ENCODE data around the gene SLC18A2.
"Not testable (repeated sequence)": the region's sequence is repeated elsewhere in the genome, so short reads cannot be mapped to it uniquely, and the experiment has no call there.

SLC18A2 gene

DNA sequence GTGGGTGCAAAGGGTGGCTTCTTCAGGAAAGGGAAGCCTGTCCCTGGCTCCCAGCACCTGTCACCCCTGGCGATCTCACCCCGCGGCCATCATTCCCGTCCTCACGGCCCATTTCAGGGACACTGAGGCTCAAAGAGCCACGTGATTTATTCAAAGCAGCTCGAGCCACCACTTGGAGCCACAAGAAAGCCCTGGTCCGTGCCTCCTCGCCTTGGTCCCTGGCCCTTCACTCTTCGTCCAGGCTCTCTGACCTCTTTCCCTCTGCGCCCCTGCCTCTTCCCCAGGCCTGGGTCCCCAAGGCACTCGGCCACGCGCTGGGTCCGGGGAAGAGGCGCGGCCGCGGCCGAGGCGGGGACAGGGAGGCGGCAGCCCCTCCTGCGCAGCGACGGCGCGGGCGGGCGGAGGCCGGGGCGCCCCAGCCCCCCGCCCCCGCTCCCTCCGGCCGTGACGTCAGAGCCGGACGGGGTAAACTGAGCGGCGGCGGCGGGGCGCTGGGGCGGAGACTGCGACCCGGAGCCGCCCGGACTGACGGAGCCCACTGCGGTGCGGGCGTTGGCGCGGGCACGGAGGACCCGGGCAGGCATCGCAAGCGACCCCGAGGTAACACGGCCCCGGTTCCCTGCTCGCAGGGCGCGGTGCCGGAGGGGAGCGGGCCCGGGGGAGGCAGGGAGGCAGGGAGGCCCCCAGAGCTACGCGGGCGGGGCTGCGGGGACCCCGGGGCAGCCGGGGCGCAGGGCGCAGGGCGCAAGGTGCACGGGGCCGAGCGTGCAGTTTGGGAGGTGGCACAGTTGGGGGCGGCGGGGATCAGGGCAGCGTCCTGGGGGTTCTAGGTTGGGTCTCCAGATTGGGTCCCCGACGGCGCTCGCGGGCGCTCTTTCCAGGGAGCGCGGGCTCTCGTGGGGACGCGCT lies at the start of gene SLC18A2:
TSS of gene SLC18A2 (plus strand) at position 494 of the 909 bp plus-strand sequence. CDS start 580 bp downstream, outside the sequence.
- DNase-seq (ENCODE audit: low read depth in 2 of 2) = no peak

DNA sequence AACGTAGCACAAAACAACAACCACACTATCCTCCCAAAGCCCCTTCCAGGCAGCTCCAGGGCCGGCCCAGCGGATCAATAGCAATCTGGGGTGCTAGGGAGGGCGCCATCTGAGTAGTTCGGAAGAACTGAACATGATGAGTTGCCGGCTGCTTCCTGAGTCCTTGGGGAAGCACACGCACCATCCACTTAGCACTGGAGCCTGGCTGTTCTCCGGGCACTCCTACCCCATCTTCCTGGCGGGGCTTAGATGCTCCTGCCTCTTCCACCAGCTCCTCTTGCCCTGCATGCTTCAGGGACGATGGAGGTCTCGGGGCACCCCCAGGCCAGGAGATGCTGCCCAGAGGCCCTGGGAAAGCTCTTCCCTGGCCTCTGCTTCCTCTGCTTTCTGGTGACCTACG lies 43.7 kb upstream of the SLC18A2 start, which contains the start of gene KCNK18:
TSS of gene KCNK18 (plus strand) at position 301 of the 400 bp plus-strand sequence. CDS start at position 301, 0 bp downstream.
- no peak for DNase-seq (ENCODE audit: low read depth in 2 of 2)

DNA sequence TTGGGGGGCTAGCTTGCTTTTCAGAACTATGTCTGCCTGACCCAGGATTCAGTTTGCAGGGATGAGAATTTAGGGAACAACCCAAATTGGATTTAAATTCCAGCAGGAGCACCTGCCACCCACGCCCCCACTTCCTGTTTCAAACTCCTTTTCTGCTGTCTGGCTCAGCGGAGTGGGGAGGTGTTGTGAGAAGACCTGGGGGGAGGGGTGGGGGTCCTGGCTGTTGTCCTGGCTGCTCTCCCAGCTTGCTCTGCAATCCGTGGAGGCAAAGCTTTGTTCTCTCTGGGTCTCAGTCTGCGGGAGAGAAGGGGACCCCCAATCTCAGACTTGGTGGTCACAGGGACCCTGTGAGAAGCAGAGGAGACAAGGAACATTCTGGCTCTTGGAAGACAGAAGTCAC lies 42.8 kb upstream of the SLC18A2 start:
- no peak for DNase-seq (ENCODE audit: low read depth in 2 of 2)

DNA sequence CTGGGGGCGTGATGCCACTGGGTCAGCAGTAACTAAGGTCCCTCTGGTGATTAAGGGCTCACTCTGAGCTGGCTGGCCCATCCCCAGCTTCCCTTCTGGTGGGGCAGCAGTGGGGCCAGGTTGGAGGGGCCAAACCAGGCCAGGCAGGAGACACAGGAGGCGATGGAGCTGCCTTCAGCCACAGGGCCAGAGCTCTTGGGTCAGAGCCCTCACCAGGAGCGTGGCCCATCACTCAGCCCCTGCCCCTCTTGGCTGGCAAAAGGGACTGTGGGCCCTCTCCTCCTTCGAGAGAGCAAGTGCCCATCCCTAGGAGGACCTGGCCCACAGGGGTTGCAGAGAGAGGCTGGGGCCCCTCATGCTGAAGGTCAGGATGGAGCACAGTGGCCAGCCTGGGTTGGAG lies 39.1 kb upstream of the SLC18A2 start:
- DNase-seq (ENCODE audit: low read depth in 2 of 2) = no peak

DNA sequence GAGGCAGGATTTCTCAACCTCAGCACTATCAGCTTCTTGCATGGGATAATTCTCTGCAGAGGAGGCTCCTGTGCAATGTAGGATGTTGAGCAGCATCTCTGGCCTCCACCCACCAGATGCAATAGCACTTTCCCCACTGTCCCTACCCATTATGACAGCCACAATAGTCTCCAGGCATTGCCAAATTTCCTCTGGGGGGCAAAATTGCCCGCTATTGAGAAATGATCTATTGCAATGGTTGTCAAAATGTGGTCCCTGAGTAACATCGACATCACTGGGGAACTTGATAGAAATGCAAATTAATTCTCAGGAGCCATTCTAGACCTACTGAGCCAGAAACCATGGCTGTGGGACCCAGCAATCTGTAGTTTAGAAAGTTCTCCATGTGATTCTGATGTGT lies 36.6 kb upstream of the SLC18A2 start:
- no peak for DNase-seq (ENCODE audit: low read depth in 2 of 2)

DNA sequence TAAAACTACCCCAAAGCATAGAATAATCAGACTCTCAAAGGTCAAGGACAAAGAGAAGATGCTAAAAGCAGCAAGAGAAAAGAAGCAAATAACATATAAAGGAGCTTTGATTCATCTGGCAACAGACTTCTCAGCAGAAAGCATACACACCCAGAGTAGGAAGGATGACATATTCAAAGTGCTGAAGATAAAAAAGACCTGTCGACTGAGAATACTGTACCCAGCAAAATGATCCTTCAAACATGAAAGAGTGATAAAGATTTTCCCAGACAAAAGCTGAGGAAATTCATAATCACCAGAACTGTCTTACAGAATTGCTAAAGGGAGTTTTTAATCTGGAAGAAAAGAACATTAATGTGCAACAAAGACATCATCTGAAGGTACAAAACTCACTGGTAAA lies 28.7 kb upstream of the SLC18A2 start:
- DNase-seq (ENCODE audit: low read depth in 2 of 2) = no peak

DNA sequence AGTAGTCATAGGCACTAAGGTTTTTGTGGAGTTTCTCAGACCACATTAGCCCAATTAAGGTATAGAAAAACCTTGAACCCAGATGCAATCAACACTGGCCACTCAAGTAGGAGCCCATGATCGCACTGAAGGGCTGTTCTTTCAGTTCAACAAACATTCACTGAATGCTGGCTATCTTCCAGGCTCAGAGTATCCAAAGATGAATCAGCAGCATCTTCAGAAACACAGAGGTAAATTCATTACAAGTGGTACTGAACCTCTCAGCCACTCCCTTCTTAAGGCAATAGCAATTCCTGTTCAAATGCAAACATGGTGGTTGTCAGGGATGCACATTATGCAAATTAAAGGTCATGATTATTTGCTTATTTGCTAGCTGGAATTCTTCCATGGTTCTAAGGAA lies 26.5 kb upstream of the SLC18A2 start:
- no peak for DNase-seq (ENCODE audit: low read depth in 2 of 2)

DNA sequence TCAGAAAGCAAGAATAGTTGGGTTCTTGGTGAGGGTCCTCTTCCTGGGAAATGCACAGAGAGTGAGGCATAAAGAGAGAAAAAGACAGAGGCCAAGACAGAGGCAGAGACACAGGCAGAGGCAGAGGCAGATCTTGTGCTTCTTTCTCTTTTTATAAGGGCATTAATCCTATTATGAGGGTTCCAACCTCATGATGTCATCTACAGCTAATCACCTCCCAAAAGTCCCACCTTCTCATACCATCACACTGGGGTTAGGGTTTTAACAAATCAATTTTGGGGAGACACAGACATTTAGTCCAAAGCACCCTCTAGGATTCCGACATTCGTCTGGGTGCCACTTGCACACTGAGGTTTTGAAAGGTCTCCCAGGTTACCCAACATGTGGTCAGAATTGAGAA lies 25.8 kb upstream of the SLC18A2 start:
- DNase-seq (ENCODE audit: low read depth in 2 of 2) = no peak

DNA sequence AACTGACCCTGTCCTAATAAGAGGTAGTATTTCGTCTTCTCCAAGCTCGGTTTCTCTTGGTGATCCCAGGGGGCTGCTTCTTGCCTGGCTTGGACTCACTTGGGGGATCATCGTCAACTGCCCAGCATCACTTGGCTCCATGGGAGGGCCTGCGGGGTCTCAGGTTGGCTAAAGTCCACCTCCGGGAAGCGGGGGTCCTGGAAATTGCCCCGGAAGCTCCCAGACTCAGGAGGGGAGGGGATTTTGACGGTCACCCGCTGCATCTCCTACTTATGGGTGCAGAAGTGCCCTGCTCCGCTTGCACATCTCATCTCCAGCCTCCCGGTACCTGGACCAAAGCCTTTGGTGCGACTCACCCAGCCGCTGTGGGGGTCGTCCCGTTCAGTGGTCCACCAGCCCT lies 24.9 kb upstream of the SLC18A2 start:
- DNase-seq (ENCODE audit: low read depth in 2 of 2) = no peak

DNA sequence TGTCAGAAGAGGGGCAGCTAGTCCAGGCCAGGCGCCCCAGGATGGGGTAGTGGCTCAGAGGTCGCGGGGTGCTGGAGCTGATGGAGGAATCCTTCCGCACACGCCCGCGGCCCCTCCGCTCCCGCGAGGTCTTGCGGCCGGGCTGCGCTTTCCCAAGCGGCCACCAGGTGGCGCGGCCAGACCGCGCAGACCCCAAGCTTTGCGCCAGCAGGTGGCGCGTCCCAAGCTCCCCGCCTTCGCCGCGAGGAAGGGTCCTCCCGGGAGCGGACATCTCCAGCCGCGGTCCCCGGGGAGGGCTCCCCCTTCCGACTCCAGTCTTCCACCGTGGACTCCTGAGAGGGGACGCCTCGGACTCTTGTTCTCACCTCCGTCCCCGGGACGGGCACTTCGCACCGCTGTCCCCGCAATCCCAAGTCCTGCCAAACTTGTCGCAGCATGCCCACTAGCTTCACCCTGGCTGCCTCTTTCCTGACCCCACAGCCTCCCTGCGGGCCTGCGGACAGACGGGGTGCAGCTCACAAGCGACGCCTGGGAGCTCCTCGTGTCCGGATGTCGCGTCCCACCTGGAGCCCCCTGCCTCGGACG lies 24.2 kb upstream of the SLC18A2 start:
- DNase-seq (ENCODE audit: low read depth in 2 of 2) = peak; percentile 34 to 52

DNA sequence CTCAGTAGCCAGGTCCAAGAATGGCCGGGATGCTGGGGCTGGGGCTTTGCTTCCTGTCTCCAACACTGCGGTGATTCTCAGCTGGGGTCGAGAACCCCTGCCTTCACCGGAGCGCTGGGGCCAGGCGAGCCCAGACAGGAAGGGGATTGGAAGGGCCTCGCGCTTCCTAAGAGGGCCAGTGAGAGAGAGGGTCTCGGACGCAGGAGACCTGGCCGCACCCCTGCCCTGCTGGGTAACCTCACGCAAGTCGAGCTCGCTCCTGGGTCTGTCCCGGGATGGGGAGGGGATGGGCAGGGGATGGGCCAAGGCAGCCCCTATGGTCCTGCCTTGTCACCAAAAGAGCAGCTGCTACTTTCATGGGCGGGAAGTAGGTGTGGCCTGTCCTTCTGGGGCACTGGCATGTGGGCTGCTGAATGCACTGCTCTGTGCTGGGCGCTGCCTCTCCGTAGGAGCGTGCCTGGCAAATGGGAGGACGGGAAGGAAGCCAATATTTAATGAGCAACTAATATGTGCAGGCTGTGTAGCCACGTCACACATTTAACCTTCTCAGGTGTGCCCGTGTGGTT lies 23.6 kb upstream of the SLC18A2 start:
- DNase-seq (ENCODE audit: low read depth in 2 of 2) = no peak

DNA sequence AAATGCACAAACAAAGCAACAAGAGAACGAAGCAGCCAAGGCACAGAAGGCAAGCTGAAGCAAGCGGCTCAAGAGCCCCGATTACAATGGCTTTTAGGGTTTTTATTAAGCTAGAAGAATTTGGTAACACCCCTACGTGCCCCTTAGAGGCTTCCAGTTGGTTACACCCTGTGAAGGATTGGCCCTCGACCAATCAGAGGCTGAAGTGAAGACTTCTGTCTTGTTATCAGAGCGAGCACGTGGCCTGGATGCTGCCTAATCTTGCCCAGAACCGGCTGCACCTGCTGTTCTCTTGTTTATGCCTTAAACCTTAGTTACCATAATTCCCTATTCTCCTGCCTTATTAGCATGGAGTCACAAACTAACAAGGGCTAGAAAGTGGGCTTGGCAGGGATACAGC lies 22.3 kb upstream of the SLC18A2 start:
- DNase-seq (ENCODE audit: low read depth in 2 of 2) = no peak

DNA sequence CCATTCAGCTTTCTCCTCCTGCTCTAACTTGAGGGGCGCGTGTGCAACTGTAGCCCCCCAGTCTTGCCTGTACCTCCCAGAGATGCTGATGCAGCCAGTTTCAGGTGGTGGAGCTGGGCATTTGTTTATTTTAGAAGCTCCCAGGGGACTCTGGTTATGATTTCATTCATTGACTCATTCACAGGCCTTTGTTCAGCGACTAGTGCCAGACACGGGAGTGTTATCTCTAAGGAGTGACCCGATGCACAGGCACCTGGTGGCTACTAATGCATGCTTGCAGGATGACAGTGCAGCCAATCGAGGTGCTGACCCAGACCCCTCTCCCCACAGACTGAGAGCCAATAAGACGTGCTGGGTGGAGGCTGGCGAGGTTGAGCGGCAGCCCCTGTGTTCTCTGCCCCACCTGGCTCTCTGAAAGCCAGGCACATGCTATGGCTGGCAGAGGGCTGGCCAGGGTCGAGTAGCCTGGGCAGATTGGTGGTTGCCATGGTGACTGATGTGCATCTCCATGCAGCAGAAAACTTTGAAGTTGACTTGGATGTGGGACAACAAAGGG lies 19.7 kb upstream of the SLC18A2 start:
- no peak for DNase-seq (ENCODE audit: low read depth in 2 of 2)

DNA sequence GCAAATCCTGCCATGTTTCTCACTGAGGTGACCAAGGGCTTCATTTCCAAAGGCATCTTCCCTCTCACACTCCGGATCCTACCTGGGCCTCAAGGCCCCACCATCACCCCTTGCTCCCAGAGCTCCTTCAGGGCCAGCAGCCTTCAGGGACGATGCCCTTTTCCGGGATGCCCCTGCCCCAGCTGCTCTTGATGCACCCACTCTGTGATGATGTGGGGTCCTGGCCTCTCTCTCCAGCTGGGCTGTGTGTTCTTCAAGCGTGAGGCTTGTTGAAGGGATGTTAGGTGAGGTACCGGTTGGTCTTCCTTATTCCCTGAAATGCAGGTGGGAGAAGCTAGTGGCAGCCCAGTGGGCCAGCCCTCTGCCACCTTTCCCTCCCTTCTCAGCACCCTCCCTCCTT lies 18.4 kb upstream of the SLC18A2 start:
- DNase-seq (ENCODE audit: low read depth in 2 of 2) = no peak

DNA sequence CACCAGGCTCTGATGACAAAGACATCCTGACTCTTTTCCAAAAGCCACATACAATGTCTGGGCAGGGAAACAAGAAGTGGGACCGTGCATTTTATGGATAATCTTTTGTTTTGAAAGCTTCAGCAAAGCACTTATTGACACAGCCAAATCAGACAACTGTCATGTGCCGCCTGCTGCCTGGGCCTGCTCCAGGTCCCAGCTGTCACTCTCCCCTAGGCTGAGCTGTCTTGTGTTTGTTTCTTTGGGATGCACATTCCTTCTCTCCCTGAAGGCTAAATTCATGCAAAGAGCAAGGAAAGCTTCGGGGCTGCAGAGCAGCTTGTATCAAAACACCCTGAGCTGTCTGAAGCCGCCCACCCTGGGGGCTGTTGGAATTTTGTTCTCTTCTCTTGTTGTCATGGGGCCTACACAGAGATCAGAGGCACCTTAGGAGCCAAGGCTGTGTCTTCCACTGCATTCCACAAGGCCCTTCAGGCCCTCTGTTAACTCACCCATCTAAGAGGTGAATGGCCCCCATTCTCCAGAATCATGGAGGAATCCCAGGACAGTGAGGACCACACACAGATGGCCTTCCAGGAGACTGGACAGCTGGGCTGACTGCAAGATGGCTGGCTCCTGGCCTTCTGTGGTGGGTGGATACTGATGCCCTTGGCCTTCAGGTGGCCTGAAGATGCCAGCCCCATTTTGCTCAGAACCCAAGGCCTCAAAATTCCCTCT lies 17.8 kb upstream of the SLC18A2 start:
- no peak for DNase-seq (ENCODE audit: low read depth in 2 of 2)

DNA sequence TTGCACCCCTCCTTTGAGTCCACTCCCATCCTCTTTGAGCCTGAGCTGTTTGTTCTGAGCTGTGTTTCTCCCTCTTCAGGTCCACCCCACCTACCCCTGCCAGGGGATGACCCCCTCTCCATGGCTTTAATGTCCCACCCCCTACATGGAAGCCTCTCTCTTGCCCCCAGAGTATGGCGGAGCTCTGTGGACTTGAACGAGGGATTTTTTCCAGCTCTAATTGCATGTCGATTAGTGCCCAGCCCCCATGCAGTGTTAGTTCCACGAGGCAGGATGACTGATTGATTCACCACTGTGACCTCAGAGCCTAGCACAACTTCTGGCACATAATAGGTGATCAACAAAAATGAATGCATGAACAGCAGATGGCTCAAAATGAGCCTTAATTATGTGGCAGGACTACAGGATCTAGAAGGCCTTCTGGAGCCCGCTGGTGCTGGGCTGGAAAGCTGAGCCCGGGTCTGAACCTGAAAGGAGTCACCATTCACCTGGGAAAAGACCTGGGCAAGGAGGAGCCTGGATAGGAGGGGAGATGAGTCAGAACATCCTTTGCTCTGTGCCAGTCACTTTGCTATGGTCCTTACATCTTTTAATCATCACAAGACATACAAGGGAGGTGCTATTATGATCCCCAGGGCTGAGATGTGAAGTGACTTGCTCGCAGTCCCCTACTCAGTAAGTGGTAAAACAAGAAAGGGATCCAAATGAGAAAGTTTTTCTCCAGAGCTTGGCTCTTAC lies 17.1 kb upstream of the SLC18A2 start:
- DNase-seq (ENCODE audit: low read depth in 2 of 2) = no peak

DNA sequence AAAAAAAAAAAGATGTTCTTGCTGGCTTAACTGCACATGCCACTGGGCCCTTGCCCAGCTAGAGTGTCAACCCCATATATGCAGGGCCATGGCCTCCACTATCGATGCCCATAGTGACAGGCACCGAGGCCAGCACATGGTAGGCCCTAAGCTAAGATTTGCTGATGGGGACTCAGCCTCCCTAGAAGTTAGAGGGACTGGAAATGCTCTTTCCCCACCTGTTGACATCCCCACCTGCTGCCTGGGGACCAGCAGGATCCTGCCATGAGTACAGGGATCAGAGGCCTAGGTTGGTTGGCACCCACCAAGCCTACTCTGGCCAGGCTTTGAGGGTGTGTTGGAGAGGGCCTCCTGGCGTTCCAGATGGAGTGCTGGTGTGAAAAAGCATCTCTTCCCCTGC lies 16.0 kb upstream of the SLC18A2 start:
- no peak for DNase-seq (ENCODE audit: low read depth in 2 of 2)

DNA sequence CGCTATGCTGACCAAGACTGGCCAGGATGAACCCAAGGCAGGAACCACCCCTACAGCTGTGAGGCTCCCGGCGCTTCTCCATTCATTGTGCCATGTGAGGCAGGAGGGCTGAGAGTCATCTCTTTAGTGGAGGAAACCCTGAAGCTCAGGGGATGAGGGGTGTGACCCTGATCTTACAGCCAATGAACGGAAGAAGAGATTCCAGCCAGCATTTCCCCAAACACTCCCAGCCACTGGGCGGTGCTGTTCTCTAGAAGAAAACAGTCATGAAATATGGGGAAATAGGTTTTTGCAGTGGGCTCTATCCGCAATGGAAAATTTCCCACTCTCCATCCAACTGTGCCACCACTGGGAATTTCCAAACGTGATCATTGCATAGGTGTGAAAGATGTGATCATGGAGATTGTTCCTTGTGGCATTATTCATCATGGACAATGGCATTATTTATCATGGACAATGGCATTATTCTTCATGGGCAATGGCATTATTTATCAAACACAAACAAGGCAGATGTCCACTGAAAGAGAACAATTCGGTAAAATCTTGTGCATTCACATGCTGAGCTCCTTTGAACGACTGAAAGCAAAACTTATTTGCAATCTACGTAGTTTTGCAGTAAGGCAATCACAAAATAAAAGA lies 14.0 kb upstream of the SLC18A2 start:
- DNase-seq (ENCODE audit: low read depth in 2 of 2) = no peak

DNA sequence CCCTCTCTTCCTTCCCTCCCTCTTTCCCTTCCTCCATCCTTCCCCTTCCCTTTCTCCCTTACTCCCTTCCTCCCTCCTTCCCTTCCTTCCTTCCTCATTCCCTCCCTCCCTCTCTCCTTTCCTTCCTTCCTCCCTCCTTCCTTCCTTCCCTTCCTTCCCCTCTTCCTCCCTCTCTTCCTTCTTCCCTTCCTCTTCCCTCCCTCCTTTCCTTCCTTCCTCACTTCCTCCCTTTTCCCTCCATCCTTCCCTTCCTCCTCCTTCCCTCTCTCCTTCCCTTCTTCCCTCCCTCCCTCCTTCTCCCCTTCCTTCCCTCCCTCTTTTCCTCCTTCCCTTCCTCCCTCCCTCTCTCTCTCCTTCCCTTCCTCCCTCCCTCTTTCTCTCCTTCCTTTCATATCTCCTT lies 12.7 kb upstream of the SLC18A2 start:
- no peak for DNase-seq (ENCODE audit: low read depth in 2 of 2)

DNA sequence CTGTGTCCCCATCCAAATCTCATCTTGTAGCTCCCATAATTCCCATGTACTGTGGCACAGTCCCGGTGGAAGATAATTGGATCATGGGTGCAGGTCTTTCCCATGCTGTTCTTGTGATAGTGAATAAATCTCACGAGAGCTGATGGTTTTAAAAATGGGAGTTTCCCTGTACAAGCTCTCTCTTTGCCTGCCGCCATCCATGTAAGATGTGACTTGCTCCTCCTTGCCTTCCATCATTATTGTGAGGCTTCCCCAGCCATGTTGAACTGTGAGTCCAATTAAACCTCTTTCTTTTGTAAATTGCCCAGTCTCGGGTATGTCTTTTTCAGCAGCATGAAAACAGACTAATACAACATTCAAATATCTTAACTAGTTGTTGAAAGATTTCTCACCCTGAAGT lies 10.8 kb upstream of the SLC18A2 start:
- not testable (repeated sequence) for DNase-seq (ENCODE audit: low read depth in 2 of 2)
